Esophagus (tissue), 2 donors: ENCODE results near the gene MYZAP. TPM values are rescaled to one million over a fixed set of nuclear protein-coding genes. Genes with fewer than 3 reads are reported as not detected.

Experiments used
- H3K27ac ChIP-seq, 2 donors: one replicate each; pipeline ENCODE4 v1.5.1; 2013; ENCODE audit warnings: low read depth in 2 of 2, mild to moderate bottlenecking in 2 of 2, inconsistent platforms in 1 of 2, low read length in 1 of 2, moderate library complexity in 1 of 2
- H3K27me3 ChIP-seq, 2 donors: one replicate each; pipeline ENCODE4 v1.6.1; 2013; ENCODE audit warnings: low read length in 2 of 2, control low read depth in 1 of 2, mild to moderate bottlenecking in 1 of 2; ENCODE audit not compliant: insufficient read depth in 2 of 2, control insufficient read depth in 1 of 2
- H3K36me3 ChIP-seq, 2 donors: one replicate each; pipeline ENCODE4 v1.6.1; 2013; ENCODE audit warnings: low read length in 1 of 2; ENCODE audit not compliant: control insufficient read depth in 2 of 2, insufficient read depth in 2 of 2
- H3K4me1 ChIP-seq, 2 donors: one replicate each; pipeline ENCODE4 v1.6.1; 2013; ENCODE audit warnings: low read length in 1 of 2; ENCODE audit not compliant: control insufficient read depth in 2 of 2, insufficient read depth in 2 of 2
- H3K4me3 ChIP-seq, 2 donors: one replicate each; pipeline ENCODE4 v1.5.1; 2013; ENCODE audit warnings: low read length in 2 of 2, mild to moderate bottlenecking in 2 of 2, low read depth in 1 of 2, moderate library complexity in 1 of 2
- H3K9me3 ChIP-seq, 2 donors: one replicate each; pipeline ENCODE4 v1.6.1; 2013; ENCODE audit warnings: mild to moderate bottlenecking in 2 of 2, low read depth in 1 of 2, low read length in 1 of 2, moderate library complexity in 1 of 2; ENCODE audit not compliant: control insufficient read depth in 2 of 2, insufficient read depth in 1 of 2
- WGBS, 2 donors: extraction: QIAGEN DNeasy Blood & Tissue Kit; methylation state at CpG; one replicate each; pipeline ENCODE4 v1.1.7; 2013; 5-methylcytosine and 5-hydroxymethylcytosine counted together
- polyA plus RNA-seq, 2 donors: library from polyadenylated mRNA; stranded (reverse); fragments of 200-250 nt; gene quantifications; one replicate each; pipeline ENCODE4 v1.2.3, GENCODE V29; 2013
- donor health status: healthy with polysubstance abuse.
- donor health status: Bipolar disorder and iron deficiency.

The MYZAP gene
- polyA plus RNA-seq, 2 donors = 38.2 to 71.6 TPM

GRCh38 chr15:57676585-57676984 is 84.9 kb downstream of the MYZAP start:
- H3K4me3 ChIP-seq = no peak overlapping the region
- H3K4me1 ChIP-seq = no peaks in the 10 kb centered on the region
- H3K9me3 ChIP-seq = no peaks in the 10 kb centered on the region
- H3K27me3 ChIP-seq = no peaks in the 10 kb centered on the region
- 90 to 95% methylated on average over 5 of the region's 5 CpGs for WGBS, 2 donors
- H3K27ac ChIP-seq = no peak overlapping the region
- H3K36me3 ChIP-seq = no peaks in the 10 kb centered on the region

GRCh38 chr15:57677204-57677603 is 85.5 kb downstream of the MYZAP start:
- no peak overlapping the region for H3K4me3 ChIP-seq
- WGBS, 2 donors = 71 to 76% methylated on average over 3 of the region's 3 CpGs
- no peaks in the 10 kb centered on the region for H3K4me1 ChIP-seq
- H3K27ac ChIP-seq = no peak overlapping the region
- H3K9me3 ChIP-seq = no peaks in the 10 kb centered on the region
- no peaks in the 10 kb centered on the region for H3K36me3 ChIP-seq
- H3K27me3 ChIP-seq = no peaks in the 10 kb centered on the region

- Histone ChIP-seq H3K27me3 (no peaks in the 10 kb centered on the region), H3K4me1 (no peaks in the 10 kb centered on the region), H3K36me3 (no peaks in the 10 kb centered on the region), H3K9me3 (no peaks in the 10 kb centered on the region), H3K4me3 (no peak overlapping the region), H3K27ac (no peak overlapping the region)
- WGBS, 2 donors = 92 to 95% methylated on average over 1 of the region's 1 CpG
Observed at GRCh38 chr15:57680021-57680420, 88.3 kb downstream of the MYZAP start.

GRCh38 chr15:57681011-57681410 is 89.3 kb downstream of the MYZAP start:
- H3K36me3 ChIP-seq = no peaks in the 10 kb centered on the region
- 93 to 94% methylated on average over 1 of the region's 1 CpG for WGBS, 2 donors
- H3K9me3 ChIP-seq = no peaks in the 10 kb centered on the region
- H3K4me3 ChIP-seq = no peak overlapping the region
- no peaks in the 10 kb centered on the region for H3K4me1 ChIP-seq
- H3K27me3 ChIP-seq = no peaks in the 10 kb centered on the region
- H3K27ac ChIP-seq = no peak overlapping the region

- Histone ChIP-seq H3K9me3 (no peaks in the 10 kb centered on the region), H3K4me3 (no peak overlapping the region), H3K36me3 (no peaks in the 10 kb centered on the region), H3K27ac (no peak overlapping the region), H3K4me1 (no peaks in the 10 kb centered on the region), H3K27me3 (no peaks in the 10 kb centered on the region)
- 81% methylated on average over 1 of the region's 1 CpG for WGBS, 2 donors
Observed at GRCh38 chr15:57683481-57683880, 91.8 kb downstream of the MYZAP start.

GRCh38 chr15:57684491-57685151 is 92.9 kb downstream of the MYZAP start:
- H3K36me3 ChIP-seq = no peaks in the 10 kb centered on the region
- H3K4me3 ChIP-seq = no peak overlapping the region
- no peaks in the 10 kb centered on the region for H3K27me3 ChIP-seq
- 69 to 72% methylated on average over 8 of the region's 8 CpGs for WGBS, 2 donors
- H3K4me1 ChIP-seq = no peaks in the 10 kb centered on the region
- H3K9me3 ChIP-seq = no peaks in the 10 kb centered on the region
- no peak overlapping the region for H3K27ac ChIP-seq

GRCh38 chr15:57685306-57686095 is 93.8 kb downstream of the MYZAP start:
- H3K4me3 ChIP-seq = no peak overlapping the region
- H3K27ac ChIP-seq = no peak overlapping the region
- peaks cover 0 to 3% of the 10 kb centered on the region in 2 donors for H3K9me3 ChIP-seq
- peaks cover 0 to 2% of the 10 kb centered on the region in 2 donors for H3K36me3 ChIP-seq
- no peaks in the 10 kb centered on the region for H3K4me1 ChIP-seq
- 62 to 82% methylated on average over 7 of the region's 7 CpGs for WGBS, 2 donors
- H3K27me3 ChIP-seq = no peaks in the 10 kb centered on the region

GRCh38 chr15:57686657-57687056 is 95.0 kb downstream of the MYZAP start:
- H3K27me3 ChIP-seq = no peaks in the 10 kb centered on the region
- no peaks in the 10 kb centered on the region for H3K4me1 ChIP-seq
- peaks cover 0 to 3% of the 10 kb centered on the region in 2 donors for H3K36me3 ChIP-seq
- 76 to 81% methylated on average over 4 of the region's 4 CpGs for WGBS, 2 donors
- peaks cover 0 to 5% of the 10 kb centered on the region in 2 donors for H3K9me3 ChIP-seq
- H3K4me3 ChIP-seq = no peak overlapping the region
- H3K27ac ChIP-seq = no peak overlapping the region

GRCh38 chr15:57690341-57690966 is 98.8 kb downstream of the MYZAP start:
- H3K9me3 ChIP-seq = peaks cover 0 to 5% of the 10 kb centered on the region in 2 donors
- no peaks in the 10 kb centered on the region for H3K4me1 ChIP-seq
- peaks cover 0 to 3% of the 10 kb centered on the region in 2 donors for H3K36me3 ChIP-seq
- 90 to 92% methylated on average over 6 of the region's 6 CpGs for WGBS, 2 donors
- no peak overlapping the region for H3K27ac ChIP-seq
- no peaks in the 10 kb centered on the region for H3K27me3 ChIP-seq
- H3K4me3 ChIP-seq = no peak overlapping the region
